H1 (cell line): Measurements from ENCODE around the gene TTC28. TPM values are rescaled to one million over a fixed set of nuclear protein-coding genes. Genes with fewer than 3 reads are reported as not detected.

Experiments
- EZH2 ChIP-seq: fragments of 200-600 bp; sonication (generic); IDR thresholded peaks from 2 replicates; pipeline ENCODE4 v1.7.1; 2012; ENCODE audit warnings: low read depth, mild to moderate bottlenecking, moderate library complexity, low read length, inconsistent platforms; ENCODE audit not compliant: severe bottlenecking
- PHF8 ChIP-seq: fragments of 200-600 bp; sonication (generic); conservative IDR thresholded peaks from 2 replicates; pipeline ENCODE4 v1.7.1; 2012; ENCODE audit warnings: low read depth, mild to moderate bottlenecking, inconsistent platforms, low read length, moderate library complexity
- polyA plus RNA-seq, 7 experiments: library from polyadenylated mRNA; depleted of rRNA in 3 of 7; stranded (reverse) in 5 of 7; unstranded in 2 of 7; fragments of >200 nt in 5 of 7; fragments of 200-250 nt in 2 of 7; gene quantifications; 1 replicate in 5 of 7; 2 replicates in 1 of 7; 4 replicates in 1 of 7; pipeline versions ENCODE4 v1.2.1 to v1.2.3, GENCODE V29; 2011 to 2013; ENCODE audit warnings: missing spikeins in 2 of 7, mixed read lengths in 2 of 7
- total RNA-seq: library from RNA; stranded (reverse); fragmentation: NEBNext Ultra II Directional; extraction: Animal tissue kit (Norgen Biotek cat#: 25700); gene quantifications from 2 replicates; pipeline ENCODE4 v1.2.1, GENCODE V29; 2021

TTC28 gene
- total and polyA plus RNA-seq, 2 of the 8 experiments (the other 6 are each of a cell fraction or from before 2014, with no cell fraction given): 2.6 to 12.6 TPM

GRCh38 chr22:28203286-28203685 lies 476.4 kb downstream of the TTC28 start (continued):
- no peak for TF ChIP-seq EZH2
- TF ChIP-seq PHF8: no peak
- TF ChIP-seq, all 59 proteins: peak for 0
